Measurements from ENCODE around the gene TRNAU1AP.

DNA sequence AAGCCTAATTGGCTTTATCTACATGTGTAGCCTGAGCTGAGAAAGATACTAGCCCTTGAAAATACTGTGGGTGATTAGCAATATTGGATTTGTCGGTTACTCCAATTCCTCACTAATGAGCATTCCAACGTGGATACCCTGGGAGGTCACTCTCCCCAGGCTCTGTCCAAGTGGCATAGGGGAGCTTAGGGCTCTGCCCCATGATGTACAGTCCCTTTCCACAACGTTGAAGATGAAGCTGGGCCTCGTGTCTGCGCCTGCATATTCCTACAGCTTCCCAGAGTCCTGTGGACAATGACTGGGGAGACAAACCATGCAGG is 44.5 kb upstream of the TRNAU1AP start:
- TF ChIP-seq CTCF (IDR thresholded peaks at IDR 0.05; ENCODE audit: low read length) (no peak), EZH2 (optimal IDR thresholded peaks at IDR 0.05; ENCODE audit: low read depth, low read length) (no peak)
